Sigmoid colon (tissue), 4 donors: ENCODE results near the gene IL1R2.

ENCODE experiments used
- EP300 ChIP-seq, 4 donors: sonication (generic); formaldehyde crosslinking; IDR thresholded peaks; one replicate each; pipeline ENCODE4 v1.6.1; 2017; ENCODE audit warnings: antibody characterized with exemption in 4 of 4
- POLR2A ChIP-seq, 2 donors: fragments of 450-650 bp; IDR thresholded peaks; one replicate each; pipeline ENCODE4 v1.6.1; 2016; ENCODE audit warnings: antibody characterized with exemption in 2 of 2, mild to moderate bottlenecking in 2 of 2, moderate library complexity in 2 of 2
- TF ChIP-seq, protein P1 (sequence below), 4 experiments: fragments of 450-650 bp in 3 of 4; fragments of 200-600 bp in 1 of 4; IDR thresholded peaks; one replicate each; pipeline ENCODE4 v1.5.1; 2016 to 2019; ENCODE audit warnings: antibody characterized with exemption in 4 of 4, mild to moderate bottlenecking in 3 of 4, moderate library complexity in 2 of 4

DNA sequence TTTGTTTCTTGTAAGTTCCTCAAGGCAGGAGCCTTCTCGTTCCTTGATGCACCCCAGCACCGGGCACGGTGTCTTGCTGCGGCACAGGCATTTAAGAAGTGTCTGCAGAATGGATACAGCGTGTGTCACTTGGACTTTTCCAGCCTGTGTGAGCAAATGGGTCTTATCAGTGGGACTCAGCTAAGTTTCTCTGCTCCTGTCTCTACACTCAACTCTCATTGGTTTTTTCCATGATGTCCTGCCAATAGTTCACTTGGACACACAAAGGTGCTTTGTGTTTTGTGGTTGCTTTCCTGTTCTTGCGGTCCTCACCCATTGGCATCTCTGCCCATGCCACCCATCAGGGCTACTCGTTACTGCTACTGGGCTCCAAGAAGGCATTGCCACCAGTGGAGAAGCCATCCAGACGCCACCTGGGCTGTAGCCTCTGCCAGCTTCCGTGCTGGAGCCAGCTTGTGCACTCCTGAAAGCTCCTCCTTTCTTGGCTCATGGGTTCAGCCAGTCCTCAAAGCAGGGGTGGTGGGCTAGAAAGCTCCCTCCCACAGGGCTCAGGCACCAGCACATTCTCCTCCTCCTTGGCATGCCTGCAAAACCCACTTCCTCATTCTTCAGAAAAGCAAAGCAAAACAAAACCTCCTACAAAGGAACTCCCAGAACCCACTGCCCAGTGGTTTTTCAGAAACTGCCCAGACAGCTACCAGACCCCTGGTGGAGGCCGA, 41.4 kb downstream of the IL1R2 start:
- TF ChIP-seq, protein P1, sequence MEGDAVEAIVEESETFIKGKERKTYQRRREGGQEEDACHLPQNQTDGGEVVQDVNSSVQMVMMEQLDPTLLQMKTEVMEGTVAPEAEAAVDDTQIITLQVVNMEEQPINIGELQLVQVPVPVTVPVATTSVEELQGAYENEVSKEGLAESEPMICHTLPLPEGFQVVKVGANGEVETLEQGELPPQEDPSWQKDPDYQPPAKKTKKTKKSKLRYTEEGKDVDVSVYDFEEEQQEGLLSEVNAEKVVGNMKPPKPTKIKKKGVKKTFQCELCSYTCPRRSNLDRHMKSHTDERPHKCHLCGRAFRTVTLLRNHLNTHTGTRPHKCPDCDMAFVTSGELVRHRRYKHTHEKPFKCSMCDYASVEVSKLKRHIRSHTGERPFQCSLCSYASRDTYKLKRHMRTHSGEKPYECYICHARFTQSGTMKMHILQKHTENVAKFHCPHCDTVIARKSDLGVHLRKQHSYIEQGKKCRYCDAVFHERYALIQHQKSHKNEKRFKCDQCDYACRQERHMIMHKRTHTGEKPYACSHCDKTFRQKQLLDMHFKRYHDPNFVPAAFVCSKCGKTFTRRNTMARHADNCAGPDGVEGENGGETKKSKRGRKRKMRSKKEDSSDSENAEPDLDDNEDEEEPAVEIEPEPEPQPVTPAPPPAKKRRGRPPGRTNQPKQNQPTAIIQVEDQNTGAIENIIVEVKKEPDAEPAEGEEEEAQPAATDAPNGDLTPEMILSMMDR (IDR thresholded peaks at IDR 0.05), result no peak
- TF ChIP-seq EP300 (IDR thresholded peaks at IDR 0.05) (no peak), POLR2A (IDR thresholded peaks at IDR 0.05) (no peak)
